DMS153 treated with DMSO at 0.1 percent for 48 hours (cell line): ENCODE measurements around the gene CHL1.
"Not testable (repeated sequence)": the region's sequence is repeated elsewhere in the genome, so short reads cannot be mapped to it uniquely, and the experiment has no call there.

Experiments used
- DNase-seq: peaks from one replicate; lab custom pipeline; 2025; ENCODE audit not compliant: unreplicated experiment; lab: John Stamatoyannopoulos, UW

Gene CHL1

DNA sequence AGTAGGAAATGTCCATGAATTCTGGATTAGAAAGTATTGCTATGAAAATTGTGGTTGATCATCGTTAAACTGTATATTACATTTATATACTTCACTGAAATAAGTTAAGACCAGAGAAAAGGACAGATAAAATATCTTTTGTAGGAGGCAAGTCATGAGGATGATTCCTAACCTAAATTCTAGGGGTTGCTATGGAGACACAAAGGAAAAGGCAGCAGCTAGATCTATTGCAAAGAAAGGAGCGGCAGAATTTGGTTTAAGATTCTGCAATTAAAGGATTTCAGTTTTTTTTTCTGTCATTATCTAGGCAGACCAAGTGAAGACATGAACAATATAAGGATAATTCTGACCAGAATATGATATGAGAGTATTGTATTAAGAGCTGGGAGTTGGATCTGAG lies 136.1 kb downstream of the CHL1 start:
- DNase-seq: no peak

- DNase-seq: no peak
Measured at GRCh38 chr3:335240-335639, 138.7 kb downstream of the CHL1 start.

- DNase-seq: no peak
Measured at GRCh38 chr3:339351-339750, 142.8 kb downstream of the CHL1 start.

DNA sequence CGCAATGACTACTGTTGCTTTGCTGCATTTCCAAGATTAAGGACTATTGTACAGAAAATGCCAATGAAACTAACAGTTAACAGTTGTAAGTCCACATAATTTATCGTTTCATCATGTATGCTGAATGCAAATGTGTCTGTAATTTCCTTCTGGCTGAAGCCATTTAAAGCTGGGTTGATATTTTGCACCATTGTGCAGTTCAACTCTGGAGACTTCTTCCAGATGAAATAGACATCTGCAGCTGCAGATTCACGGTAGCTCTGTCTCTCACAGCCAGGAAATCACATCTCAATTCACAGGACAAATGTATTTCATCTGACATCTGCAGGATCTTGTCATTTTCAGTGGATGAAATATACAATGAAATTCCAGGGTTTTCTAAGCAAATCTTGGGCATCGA lies 145.4 kb downstream of the CHL1 start:
- no peak for DNase-seq

DNA sequence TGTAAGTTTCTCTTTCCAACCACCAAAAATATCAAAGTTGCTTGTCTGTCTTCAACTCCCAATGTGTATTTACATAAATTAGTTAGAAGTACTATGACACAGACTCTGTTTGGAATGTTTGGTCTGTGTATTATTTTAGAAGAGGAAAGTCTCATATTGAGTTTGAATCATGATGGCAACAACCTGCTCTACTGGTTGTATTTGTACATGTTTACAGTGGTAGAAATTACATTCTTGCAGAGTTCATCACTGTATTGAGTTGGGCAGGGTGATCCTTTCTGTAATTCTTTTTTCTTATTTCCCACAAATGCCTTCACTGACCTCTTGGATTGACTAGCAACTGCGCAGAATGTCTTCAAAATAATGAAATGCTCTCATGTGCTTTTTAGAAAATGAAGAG lies 149.6 kb downstream of the CHL1 start:
- DNase-seq: no peak

DNA sequence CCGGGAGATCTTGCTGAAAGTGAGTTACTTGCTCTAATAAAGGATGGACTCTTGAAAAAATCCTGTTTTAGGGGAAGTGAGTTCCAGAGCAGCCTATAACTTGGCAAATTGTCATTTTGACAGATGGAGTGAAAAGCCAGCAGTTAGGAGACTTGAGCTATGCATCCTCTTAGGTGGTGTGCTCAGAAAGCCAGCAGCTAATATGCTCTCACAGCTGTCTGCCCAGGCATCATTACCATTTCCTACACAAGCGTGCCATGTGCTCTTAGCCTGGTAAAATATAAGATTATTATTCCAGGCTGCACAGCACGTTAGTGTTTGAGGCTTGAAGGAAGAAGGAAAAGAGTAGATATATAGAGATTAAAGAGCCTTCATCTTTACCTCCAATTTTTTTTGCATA lies 151.0 kb downstream of the CHL1 start:
- no peak for DNase-seq

GRCh38 chr3:350871-351371 lies 154.4 kb downstream of the CHL1 start:
- DNase-seq: no peak

DNA sequence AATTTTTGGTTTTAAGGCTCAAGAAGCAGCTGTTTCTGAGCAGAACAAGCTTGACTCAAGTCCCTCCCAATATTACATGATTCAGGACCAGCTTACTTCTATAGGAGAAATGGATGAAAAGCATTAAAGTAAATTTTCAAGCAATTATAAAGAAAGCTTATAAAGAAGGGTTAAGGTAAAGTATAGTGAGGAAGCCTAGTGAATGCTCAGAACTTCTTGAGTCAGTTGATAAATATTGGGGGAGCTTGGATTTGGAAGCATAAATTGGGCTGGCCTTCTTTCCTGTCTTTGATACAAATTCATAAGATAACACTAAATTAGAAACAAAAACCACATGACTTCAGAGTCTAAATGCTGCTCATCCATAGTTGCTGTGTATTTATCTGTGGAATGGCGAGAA lies 156.0 kb downstream of the CHL1 start:
- no peak for DNase-seq

DNA sequence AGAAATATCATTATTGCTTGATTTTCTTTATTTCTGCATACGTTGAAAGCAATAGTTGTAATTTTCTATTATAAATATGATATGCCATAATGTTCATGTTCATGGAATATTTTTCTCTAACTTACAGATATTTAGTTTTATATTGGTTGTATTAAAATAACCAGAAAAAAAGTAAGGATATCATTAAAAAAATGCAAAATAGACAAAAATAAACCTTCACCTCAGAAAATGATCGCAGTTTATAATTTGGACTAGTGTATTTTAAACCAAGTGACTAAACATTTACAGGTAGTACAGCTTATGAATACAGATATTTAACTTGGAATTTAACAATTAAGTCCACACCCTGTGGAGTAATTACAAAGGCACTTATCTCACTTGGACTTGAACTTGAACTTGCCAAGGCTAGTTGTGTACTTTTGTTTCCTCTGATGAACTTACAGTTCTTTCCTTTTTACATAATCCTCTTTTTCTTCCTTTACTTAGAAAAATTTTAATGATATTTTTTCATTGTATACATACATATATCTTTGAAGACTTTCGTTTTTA lies 156.7 kb downstream of the CHL1 start:
- no peak for DNase-seq

DNA sequence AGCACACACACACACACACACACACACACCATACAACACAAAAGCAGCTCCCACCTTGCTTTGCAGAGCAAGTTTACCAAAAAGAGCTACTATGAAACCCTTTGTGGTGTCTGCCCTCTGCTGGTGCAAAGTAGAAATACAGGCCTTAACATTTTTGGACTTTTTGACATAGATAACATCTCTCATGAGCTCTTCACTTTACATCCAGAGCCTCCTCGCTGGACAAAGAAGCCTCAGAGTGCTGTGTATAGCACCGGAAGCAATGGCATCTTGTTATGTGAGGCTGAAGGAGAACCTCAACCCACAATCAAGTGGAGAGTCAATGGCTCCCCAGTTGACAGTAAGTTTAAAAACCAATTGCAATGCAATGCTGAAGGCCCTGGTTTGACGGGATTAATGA lies 157.9 kb downstream of the CHL1 start:
- peak; percentile 61 for DNase-seq

- no peak for DNase-seq
Measured at GRCh38 chr3:355622-356021, 159.1 kb downstream of the CHL1 start.

DNA sequence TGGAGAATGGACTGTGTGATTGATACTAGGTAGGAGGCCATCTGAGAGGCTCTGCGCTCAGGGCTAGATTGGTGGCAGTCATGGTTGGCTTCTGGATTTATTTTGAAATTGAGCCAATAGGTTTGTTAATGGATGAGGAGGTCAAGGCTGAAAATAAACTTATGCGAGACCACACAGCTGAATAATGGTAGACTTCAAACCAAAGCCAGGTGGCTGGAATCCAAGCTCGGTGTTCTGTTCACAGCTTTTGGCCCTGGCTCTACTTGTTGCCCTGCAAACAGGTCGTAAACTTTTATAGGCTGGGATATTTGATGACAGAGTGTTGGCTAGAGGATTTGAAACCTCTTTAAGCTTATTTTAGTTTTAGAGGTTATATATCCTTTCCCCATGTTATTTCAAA lies 160.4 kb downstream of the CHL1 start:
- peak; percentile 20 for DNase-seq

DNA sequence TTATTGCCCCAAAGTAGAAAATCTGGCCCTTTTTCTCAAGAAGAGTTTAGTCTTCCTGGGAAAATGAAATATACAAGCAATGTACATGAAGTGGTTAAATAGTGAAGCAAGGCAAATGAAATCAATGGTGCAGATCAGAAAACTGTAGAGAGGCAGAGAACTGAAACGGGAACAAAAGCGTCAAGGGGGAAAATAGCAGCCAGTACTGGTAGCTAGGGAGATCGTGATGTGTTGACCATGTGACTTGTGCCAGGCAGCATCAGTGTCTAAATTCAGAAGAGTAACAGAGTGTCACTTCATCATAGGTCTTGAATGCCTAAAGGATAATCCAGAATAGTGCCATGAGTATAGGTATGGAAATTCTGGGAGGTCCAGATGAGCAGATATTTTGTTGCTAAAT lies 163.1 kb downstream of the CHL1 start:
- no peak for DNase-seq

GRCh38 chr3:362681-363338 lies 166.2 kb downstream of the CHL1 start:
- DNase-seq: no peak

DNA sequence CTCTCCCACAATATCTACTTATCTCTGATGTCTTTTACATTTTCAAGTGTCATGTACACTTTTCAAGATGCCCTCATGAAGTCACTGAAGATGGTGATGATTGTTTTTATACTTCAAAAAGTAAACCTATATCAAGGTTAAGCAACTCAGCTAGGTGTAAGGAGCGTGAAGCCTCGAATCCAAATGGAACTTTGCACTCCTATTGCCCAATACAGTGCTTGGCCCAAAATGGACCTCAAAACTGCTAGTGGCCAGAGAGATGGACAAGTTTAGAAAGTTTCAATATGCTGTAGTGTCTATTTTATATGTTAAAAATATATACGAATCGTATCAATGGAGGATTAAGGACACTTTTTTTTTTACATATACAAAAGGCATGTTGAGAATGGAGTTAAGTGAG lies 167.7 kb downstream of the CHL1 start:
- no peak for DNase-seq

GRCh38 chr3:365268-365667 lies 168.7 kb downstream of the CHL1 start:
- DNase-seq: no peak

DNA sequence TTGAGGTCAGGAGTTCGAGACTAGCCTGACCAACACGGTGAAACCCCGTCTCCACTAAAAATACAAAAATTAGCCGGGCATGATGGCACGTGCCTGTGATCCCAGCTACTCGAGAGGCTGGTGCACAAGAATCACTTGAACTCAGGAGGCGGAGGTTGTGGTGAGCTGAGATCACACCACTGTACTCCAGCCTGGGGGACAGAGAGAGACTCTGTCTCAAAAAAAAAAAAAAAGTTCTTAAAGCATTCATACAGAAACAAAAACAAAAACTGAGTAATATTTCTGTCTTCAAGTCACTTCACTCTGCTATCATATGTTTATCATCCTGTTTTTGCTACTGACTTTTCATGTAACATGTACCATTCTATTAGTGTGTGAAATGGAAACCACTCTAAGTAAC lies 169.7 kb downstream of the CHL1 start:
- DNase-seq: not testable (repeated sequence)

GRCh38 chr3:373193-373779 lies 176.7 kb downstream of the CHL1 start:
- DNase-seq: no peak

- no peak for DNase-seq
Measured at GRCh38 chr3:374459-374858, 177.9 kb downstream of the CHL1 start.

DNA sequence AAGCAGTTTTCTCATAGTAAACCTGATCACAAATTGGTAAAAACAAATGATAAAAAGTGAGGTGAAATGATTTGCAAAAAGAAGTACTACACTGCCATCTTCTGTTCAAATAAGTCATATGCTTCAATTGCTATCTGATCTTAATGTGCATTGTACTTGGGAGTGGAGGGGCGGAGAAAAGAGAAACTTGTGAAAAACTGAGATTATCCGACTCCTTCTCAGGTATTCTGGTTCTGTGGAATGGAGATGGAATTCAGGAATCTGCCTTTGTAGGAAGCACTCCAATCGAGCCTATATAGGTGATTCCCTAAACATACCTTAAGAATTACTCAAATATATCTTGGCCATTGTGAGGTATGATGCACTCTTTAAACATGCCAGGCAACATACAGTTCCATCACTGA lies 180.6 kb downstream of the CHL1 start:
- peak; percentile 12 for DNase-seq

DNA sequence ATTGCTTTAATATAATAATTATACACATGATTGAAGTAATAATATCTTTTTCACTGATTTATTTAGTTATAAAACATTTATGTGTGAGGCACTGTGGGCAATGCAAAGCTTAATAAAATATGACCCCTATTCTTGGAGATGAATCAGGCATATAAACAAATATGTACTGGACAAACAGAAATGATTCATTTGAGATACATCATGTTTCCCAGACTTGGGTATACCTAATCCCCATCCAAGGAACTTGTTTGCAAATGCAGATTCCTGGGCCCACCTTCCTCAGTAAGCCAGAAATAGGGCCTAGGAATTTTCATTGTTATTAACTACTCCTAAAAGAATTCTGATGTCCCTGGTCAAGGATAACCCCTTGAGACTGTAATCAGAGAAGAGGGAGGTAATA lies 184.2 kb downstream of the CHL1 start:
- DNase-seq: no peak

GRCh38 chr3:385151-385550 lies 188.6 kb downstream of the CHL1 start:
- DNase-seq: no peak

DNA sequence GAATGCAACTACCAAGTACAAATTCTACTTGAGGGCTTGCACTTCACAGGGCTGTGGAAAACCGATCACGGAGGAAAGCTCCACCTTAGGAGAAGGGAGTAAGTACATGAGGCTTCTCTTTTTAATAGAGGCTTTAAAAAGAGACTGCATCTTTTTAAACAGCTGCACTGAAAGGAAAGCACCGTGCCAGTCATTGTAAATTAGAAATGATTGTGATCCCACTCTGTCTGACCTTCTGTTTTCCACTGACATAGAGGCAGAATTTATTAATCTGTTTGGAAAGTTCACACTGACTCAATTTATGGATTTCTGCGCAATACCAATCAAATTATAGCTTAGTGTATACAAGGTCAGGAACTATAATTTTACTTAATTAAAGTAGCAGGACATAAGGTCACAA lies 198.2 kb downstream of the CHL1 start:
- DNase-seq: no peak
